ENCODE results near the gene ERMARD.

The ERMARD gene

DNA sequence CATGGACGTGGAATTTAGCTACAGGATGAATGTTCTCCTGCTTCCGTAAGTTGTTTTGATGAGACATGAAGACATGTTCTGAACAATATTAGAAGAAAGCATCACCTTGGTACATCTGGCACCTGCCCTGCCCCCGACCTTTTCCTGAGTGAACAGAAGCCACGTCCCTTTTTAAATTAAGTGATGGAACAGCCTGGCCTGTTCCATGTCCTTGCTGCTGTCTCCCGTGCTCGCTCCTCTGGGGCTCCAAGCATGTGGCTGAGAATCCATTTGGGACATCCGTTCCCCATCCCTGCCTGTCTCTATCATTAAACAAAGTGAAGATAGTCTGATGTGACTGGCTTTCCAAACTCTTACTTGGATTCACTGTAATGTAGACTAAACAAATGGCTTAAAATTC, 36.4 kb downstream of the ERMARD start:
- TF ChIP-seq, protein P1, sequence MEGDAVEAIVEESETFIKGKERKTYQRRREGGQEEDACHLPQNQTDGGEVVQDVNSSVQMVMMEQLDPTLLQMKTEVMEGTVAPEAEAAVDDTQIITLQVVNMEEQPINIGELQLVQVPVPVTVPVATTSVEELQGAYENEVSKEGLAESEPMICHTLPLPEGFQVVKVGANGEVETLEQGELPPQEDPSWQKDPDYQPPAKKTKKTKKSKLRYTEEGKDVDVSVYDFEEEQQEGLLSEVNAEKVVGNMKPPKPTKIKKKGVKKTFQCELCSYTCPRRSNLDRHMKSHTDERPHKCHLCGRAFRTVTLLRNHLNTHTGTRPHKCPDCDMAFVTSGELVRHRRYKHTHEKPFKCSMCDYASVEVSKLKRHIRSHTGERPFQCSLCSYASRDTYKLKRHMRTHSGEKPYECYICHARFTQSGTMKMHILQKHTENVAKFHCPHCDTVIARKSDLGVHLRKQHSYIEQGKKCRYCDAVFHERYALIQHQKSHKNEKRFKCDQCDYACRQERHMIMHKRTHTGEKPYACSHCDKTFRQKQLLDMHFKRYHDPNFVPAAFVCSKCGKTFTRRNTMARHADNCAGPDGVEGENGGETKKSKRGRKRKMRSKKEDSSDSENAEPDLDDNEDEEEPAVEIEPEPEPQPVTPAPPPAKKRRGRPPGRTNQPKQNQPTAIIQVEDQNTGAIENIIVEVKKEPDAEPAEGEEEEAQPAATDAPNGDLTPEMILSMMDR (IDR thresholded peaks at IDR 0.05; ENCODE audit: insufficient read depth, low read length) = no peak
- TF ChIP-seq SPI1 (IDR thresholded peaks at IDR 0.05; ENCODE audit: borderline replicate concordance, low read depth) (no peak), POLR2AphosphoS5 (IDR thresholded peaks at IDR 0.05; ENCODE audit: low read depth) (no peak), GABPA (IDR thresholded peaks at IDR 0.05; ENCODE audit: low read depth) (no peak)
- TF ChIP-seq, protein P2, sequence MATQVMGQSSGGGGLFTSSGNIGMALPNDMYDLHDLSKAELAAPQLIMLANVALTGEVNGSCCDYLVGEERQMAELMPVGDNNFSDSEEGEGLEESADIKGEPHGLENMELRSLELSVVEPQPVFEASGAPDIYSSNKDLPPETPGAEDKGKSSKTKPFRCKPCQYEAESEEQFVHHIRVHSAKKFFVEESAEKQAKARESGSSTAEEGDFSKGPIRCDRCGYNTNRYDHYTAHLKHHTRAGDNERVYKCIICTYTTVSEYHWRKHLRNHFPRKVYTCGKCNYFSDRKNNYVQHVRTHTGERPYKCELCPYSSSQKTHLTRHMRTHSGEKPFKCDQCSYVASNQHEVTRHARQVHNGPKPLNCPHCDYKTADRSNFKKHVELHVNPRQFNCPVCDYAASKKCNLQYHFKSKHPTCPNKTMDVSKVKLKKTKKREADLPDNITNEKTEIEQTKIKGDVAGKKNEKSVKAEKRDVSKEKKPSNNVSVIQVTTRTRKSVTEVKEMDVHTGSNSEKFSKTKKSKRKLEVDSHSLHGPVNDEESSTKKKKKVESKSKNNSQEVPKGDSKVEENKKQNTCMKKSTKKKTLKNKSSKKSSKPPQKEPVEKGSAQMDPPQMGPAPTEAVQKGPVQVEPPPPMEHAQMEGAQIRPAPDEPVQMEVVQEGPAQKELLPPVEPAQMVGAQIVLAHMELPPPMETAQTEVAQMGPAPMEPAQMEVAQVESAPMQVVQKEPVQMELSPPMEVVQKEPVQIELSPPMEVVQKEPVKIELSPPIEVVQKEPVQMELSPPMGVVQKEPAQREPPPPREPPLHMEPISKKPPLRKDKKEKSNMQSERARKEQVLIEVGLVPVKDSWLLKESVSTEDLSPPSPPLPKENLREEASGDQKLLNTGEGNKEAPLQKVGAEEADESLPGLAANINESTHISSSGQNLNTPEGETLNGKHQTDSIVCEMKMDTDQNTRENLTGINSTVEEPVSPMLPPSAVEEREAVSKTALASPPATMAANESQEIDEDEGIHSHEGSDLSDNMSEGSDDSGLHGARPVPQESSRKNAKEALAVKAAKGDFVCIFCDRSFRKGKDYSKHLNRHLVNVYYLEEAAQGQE (IDR thresholded peaks at IDR 0.05; ENCODE audit: insufficient replicate concordance, low read depth) = no peak
- DNase-seq (ENCODE audit: low read depth in 1 of 2, low spot score in 1 of 2) = no peak

DNA sequence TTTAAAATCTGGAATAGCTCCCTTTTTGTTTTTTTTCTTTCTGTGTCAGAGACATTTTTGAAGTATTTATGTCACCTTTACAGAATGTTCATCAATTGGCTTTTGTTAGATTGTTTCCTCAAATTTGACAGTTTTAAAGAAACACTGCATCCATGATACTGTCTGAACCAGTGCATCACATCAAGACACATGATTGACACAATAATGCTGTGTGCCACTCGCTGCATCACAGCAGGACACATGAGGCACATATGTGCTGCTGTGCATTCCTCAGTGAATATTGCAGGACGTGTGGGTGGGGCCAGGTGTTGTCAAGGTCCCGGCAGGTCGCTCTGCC, 37.4 kb downstream of the ERMARD start:
- H3K27ac ChIP-seq (replicated peaks) = no peak overlapping the region
- H3K27me3 ChIP-seq (ENCODE audit: insufficient read depth, poor library complexity, severe bottlenecking) = peaks cover 8% of the 10 kb centered on the region
- H3K4me3 ChIP-seq (replicated peaks; ENCODE audit: insufficient read depth, low read length) = no peak overlapping the region
- no peak for DNase-seq (ENCODE audit: low read depth in 1 of 2, low spot score in 1 of 2)
- no peak for TF ChIP-seq POLR2AphosphoS5 (IDR thresholded peaks at IDR 0.05; ENCODE audit: low read depth)
- no peak for TF ChIP-seq GABPA (IDR thresholded peaks at IDR 0.05; ENCODE audit: low read depth)
- TF ChIP-seq SPI1 (IDR thresholded peaks at IDR 0.05; ENCODE audit: borderline replicate concordance, low read depth) = no peak

More for the DNA sequence above, 36.4 kb downstream of the ERMARD start:
- no peak overlapping the region for H3K4me3 ChIP-seq (replicated peaks; ENCODE audit: insufficient read depth, low read length)
- H3K27me3 ChIP-seq (ENCODE audit: insufficient read depth, poor library complexity, severe bottlenecking) = peaks cover 8% of the 10 kb centered on the region
- H3K27ac ChIP-seq (replicated peaks) = no peak overlapping the region

DNA sequence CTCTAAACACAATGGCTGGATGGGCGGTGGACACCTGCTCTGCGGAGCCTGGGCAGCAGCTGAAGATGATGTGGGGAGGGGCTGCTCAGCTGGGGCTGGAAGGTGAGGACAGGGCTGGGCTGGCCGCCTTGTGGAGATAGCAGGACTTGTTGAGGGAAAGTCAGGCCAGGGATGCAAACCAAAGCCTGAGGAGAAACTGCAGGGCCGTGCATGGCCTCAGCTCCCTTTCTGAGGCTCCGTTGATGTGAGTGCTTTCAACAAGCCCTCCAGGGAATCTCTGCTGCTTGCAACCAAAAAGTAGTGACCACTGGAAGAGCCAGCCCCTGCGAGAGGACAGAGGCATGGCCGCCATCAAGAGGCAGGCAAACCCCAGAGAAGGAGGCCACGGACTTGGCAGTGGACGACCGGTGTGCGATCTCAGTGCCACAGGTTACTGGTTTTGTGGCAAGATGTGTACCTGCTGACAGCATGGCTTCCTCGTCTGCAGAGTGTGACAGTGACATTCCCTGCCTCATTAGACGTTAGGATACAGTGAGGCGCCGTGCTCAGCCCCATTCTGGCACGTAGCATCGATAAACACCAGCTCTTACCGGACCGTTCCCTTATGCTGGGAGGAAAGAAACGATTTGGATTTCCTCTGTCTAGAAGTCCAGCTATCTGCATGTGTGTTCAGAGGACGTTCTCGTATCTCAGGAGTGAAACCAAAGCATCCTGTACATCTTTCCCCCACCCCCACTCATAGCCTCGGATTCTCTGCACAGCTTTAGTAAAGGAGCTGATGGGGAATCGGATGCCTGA, 37.9 kb downstream of the ERMARD start:
- no peak for DNase-seq (ENCODE audit: low read depth in 1 of 2, low spot score in 1 of 2)
- TF ChIP-seq GABPA (IDR thresholded peaks at IDR 0.05; ENCODE audit: low read depth) (no peak), SPI1 (IDR thresholded peaks at IDR 0.05; ENCODE audit: borderline replicate concordance, low read depth) (no peak)
- TF ChIP-seq, protein P2 (IDR thresholded peaks at IDR 0.05; ENCODE audit: insufficient replicate concordance, low read depth) = no peak
- TF ChIP-seq, protein P1 (IDR thresholded peaks at IDR 0.05; ENCODE audit: insufficient read depth, low read length) = no peak
- Histone ChIP-seq H3K4me3 (replicated peaks; ENCODE audit: insufficient read depth, low read length) (peak overlapping the region; percentile 16; the same call in 1 of the 2 replicates), H3K27ac (replicated peaks) (no peak overlapping the region), H3K27me3 (ENCODE audit: insufficient read depth, poor library complexity, severe bottlenecking) (peaks cover 8% of the 10 kb centered on the region)

DNA sequence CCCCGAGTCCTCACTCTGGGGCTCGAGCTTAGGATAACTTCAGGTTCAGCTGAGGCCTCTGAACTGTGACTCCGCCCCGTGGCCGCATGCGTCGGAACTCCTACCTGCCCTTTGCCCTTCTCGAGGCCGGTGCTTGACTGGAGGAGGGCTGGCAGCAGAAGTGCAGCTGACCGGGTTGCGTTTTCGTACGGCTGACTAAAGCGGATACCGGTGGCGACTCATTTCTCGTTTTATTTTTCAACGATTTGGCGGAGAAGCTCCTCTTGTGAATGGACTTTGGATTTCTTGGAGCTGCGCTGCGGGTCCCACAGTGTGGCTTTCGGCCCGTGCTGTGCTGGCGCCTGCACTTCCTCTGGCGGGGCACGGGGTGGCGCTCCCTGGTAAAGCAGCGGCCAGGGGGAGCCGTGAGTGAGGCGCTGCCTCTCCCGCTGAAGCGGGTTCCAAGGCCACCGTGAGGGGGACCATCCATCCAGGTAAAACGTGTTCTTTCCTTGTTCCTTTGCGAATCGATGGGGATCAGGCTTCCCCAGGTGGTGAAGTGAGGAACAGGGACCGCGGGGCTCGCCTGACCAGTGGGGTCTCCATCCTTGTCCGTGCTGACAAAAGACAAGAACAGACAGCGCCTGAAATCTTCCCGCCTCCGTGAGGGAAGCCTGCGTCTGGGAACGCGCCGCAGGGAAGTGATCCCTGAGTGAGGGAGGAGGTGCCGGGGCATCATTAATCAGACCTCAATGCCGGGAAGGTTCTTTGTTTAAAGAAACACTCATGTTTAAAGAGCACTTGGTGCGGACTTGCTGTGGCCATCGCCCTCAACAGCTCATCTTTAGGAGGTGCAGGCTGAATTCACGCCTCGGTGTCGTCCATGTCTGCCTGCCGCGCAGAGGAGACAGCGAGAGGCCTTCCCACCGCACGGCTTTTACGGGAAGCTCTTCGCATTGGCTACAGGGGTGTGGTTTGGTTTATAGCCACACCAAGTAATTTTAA, 38.8 kb downstream of the ERMARD start:
- TF ChIP-seq, protein P2 (IDR thresholded peaks at IDR 0.05; ENCODE audit: insufficient replicate concordance, low read depth) = no peak
- TF ChIP-seq, protein P1 (IDR thresholded peaks at IDR 0.05; ENCODE audit: insufficient read depth, low read length) = peak; percentile 87
- TF ChIP-seq SPI1 (IDR thresholded peaks at IDR 0.05; ENCODE audit: borderline replicate concordance, low read depth) = peak; percentile 59; the same call in 1 of the 2 replicates
- DNase-seq (ENCODE audit: low read depth in 1 of 2, low spot score in 1 of 2) = peak in 1 of 2 experiments; percentile 69
- Histone ChIP-seq H3K27me3 (ENCODE audit: insufficient read depth, poor library complexity, severe bottlenecking) (peaks cover 8% of the 10 kb centered on the region), H3K4me3 (replicated peaks; ENCODE audit: insufficient read depth, low read length) (peak overlapping the region; percentile 25), H3K27ac (replicated peaks) (no peak overlapping the region)
